HG02973 (cell line): Measurements from ENCODE around the gene TNFAIP8L1.

ENCODE experiments used
- ATAC-seq: cut with Tn5 transposase; IDR thresholded peaks from one replicate; pipeline ENCODE4 v1.9.1; 2021; ENCODE audit warnings: moderate library complexity; ENCODE audit not compliant: unreplicated experiment

The TNFAIP8L1 gene

GRCh38 chr19:4609878-4610511 lies 29.3 kb upstream of the TNFAIP8L1 start:
- ATAC-seq: no peak

- ATAC-seq: no peak
Observed at GRCh38 chr19:4613254-4613751, 26.0 kb upstream of the TNFAIP8L1 start.

- ATAC-seq: no peak
Observed at GRCh38 chr19:4618019-4618418, 21.3 kb upstream of the TNFAIP8L1 start.

- ATAC-seq: no peak
Observed at GRCh38 chr19:4619668-4620294, 19.5 kb upstream of the TNFAIP8L1 start.

- no peak for ATAC-seq
Observed at GRCh38 chr19:4620675-4621074, 18.6 kb upstream of the TNFAIP8L1 start.

- ATAC-seq: no peak
Observed at GRCh38 chr19:4622695-4623421, 16.5 kb upstream of the TNFAIP8L1 start.

- ATAC-seq: no peak
Observed at GRCh38 chr19:4624301-4624700, 15.0 kb upstream of the TNFAIP8L1 start.

- ATAC-seq: no peak
Observed at GRCh38 chr19:4624733-4625362, 14.5 kb upstream of the TNFAIP8L1 start.

GRCh38 chr19:4633140-4633967 lies 6.0 kb upstream of the TNFAIP8L1 start:
- no peak for ATAC-seq

GRCh38 chr19:4635754-4636116 lies 3.6 kb upstream of the TNFAIP8L1 start:
- no peak for ATAC-seq

GRCh38 chr19:4636151-4636717 lies 3.1 kb upstream of the TNFAIP8L1 start:
- ATAC-seq: no peak

- ATAC-seq: no peak
Observed at GRCh38 chr19:4636761-4637160, 2.6 kb upstream of the TNFAIP8L1 start.

GRCh38 chr19:4638317-4638716 lies 999 bp upstream of the TNFAIP8L1 start:
- ATAC-seq: no peak

GRCh38 chr19:4639531-4640246 lies 373 bp downstream of the TNFAIP8L1 start:
- no peak for ATAC-seq

- no peak for ATAC-seq
Observed at GRCh38 chr19:4640247-4641000, 1.1 kb downstream of the TNFAIP8L1 start.

GRCh38 chr19:4641132-4641531 lies 1.8 kb downstream of the TNFAIP8L1 start:
- ATAC-seq: no peak

GRCh38 chr19:4642625-4643024 lies 3.3 kb downstream of the TNFAIP8L1 start:
- ATAC-seq: no peak

- ATAC-seq: no peak
Observed at GRCh38 chr19:4645718-4646117, 6.4 kb downstream of the TNFAIP8L1 start.
